ENCODE results near the gene REEP3. TPM values are rescaled to one million over a fixed set of nuclear protein-coding genes. Genes with fewer than 3 reads are reported as not detected.
A peak's percentile ranks its signal among the peaks of the same experiment; 100 is the strongest.
"Not testable (repeated sequence)": the region's sequence is repeated elsewhere in the genome, so short reads cannot be mapped to it uniquely, and the experiment has no call there.

REEP3 gene
- total RNA-seq, 1 experiment from 2014 or later, result 29.9 TPM

GRCh38 chr10:63549810-63550209, 28.6 kb downstream of the REEP3 start:
- DNase-seq (ENCODE audit: low spot score), result no peak

GRCh38 chr10:63553031-63553430, 31.8 kb downstream of the REEP3 start:
- DNase-seq (ENCODE audit: low spot score), result no peak

DNA sequence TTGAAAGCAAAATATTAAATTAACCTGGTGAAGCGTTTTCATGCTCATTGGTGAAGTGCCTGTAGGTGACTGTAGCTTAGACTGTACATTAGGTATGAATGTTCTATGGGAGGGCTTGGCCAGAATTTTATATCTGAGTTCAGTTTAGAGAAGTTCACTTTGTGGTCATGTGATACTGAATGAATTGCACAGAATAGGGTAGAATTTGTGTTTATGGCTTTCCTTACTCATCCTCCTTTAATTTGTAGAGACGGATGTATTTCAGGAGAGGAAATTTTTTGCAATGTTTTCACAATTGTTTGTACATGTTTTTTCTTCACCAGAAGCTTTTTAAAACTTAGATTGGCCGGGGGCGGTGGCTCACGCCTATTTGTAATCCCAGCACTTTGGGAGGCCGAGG, 32.3 kb downstream of the REEP3 start:
- no peak for DNase-seq (ENCODE audit: low spot score)

DNA sequence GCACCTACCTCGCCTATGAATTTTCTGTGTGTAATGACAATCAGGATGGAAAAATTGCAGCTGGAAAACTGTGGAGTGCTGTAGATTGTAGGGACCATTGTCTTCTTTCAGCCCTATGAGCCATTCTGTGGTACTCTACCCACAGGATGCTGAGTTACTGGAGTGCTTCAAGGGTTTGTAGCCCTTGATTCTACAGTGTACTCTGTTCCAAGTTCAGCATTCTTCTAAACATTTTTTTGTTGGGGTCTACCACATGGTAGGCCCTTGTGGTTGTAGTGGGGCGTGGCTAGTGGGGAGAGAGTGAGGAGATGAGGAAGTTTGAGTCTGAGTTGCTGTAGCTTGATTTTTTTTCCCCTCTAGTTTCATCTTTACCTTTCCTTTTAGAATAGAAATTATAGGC, 33.5 kb downstream of the REEP3 start:
- DNase-seq (ENCODE audit: low spot score), result peak; percentile 94

- DNase-seq (ENCODE audit: low spot score), result no peak
Measured at GRCh38 chr10:63555330-63555729, 34.1 kb downstream of the REEP3 start.

DNA sequence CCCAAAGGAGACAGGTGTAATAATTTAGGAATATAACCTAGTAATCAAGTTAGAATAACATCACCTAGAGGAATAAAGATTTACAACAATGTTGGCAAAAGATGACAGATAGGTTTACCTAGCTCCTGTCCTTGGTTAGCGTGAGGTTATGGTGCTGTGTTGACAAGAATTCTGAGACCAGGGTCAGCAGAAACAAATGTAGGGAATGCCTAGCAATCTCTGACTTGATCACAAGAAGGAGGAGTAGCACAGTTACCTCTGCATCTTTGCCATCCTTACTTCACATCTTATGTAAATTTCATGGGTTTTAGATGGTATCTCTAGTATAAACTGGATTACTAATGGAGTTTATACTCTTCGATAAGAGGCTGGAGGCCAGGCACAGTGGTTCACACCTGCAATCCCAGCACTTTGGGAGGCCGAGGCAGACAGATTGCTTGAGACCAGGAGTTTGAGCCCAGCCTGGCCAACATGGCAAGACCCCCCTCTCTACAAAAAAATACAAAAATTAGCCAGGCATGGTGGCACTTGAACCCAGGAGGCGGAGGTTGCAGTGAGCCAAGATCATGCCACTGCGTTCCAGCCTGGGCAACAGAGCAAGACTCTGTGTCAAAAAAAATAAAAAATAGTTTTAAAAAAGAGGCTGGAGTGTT, 37.1 kb downstream of the REEP3 start:
- no peak for DNase-seq (ENCODE audit: low spot score)

GRCh38 chr10:63561341-63561740, 40.1 kb downstream of the REEP3 start:
- no peak for DNase-seq (ENCODE audit: low spot score)

- no peak for DNase-seq (ENCODE audit: low spot score)
Measured at GRCh38 chr10:63562391-63562790, 41.2 kb downstream of the REEP3 start.

DNA sequence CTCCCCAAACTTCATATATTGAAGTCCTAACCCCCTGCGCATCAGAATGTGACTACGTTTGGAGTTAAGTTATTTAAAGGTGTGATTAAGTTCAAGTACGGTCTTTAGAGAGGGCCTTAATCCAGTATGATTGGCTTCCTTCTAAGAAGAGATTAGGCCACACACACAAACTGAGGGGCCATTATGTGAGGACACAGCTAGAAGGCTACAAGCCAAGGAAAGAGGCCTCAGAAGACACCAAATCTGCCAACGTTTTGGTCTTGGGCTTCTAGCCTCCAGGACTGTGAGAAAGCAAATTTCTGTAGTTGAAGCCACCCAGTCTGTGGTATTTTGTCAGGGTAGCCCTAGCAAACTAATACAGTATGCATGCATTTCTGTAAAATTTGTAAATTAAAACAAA, 41.7 kb downstream of the REEP3 start:
- no peak for DNase-seq (ENCODE audit: low spot score)

- no peak for DNase-seq (ENCODE audit: low spot score)
Measured at GRCh38 chr10:63563623-63564022, 42.4 kb downstream of the REEP3 start.

DNA sequence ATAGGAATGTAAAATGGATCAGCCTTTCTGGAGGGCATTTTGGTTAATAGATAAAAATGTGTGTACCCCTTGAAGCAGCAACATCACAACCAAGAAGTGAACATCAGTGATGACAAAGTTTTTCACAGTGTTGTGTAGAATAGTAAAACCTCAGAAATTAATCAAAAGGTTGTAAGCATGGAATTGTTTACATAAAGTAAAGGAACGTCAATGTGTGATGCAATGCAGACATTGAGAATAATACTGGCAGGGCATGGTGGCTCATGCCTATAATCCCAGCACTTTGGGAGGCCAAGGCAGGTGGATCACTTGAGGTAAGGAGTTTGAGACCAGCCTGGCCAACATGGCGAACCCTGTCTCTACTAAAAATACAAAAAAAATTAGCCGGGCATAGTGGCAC, 43.5 kb downstream of the REEP3 start:
- not testable (repeated sequence) for DNase-seq (ENCODE audit: low spot score)

GRCh38 chr10:63573068-63573697, 52.0 kb downstream of the REEP3 start:
- peak; percentile 50 for DNase-seq (ENCODE audit: low spot score)

- DNase-seq (ENCODE audit: low spot score), result no peak
Measured at GRCh38 chr10:63574011-63574410, 52.8 kb downstream of the REEP3 start.

GRCh38 chr10:63576501-63576900, 55.3 kb downstream of the REEP3 start:
- no peak for DNase-seq (ENCODE audit: low spot score)

- DNase-seq (ENCODE audit: low spot score), result no peak
Measured at GRCh38 chr10:63578501-63578900, 57.3 kb downstream of the REEP3 start.

DNA sequence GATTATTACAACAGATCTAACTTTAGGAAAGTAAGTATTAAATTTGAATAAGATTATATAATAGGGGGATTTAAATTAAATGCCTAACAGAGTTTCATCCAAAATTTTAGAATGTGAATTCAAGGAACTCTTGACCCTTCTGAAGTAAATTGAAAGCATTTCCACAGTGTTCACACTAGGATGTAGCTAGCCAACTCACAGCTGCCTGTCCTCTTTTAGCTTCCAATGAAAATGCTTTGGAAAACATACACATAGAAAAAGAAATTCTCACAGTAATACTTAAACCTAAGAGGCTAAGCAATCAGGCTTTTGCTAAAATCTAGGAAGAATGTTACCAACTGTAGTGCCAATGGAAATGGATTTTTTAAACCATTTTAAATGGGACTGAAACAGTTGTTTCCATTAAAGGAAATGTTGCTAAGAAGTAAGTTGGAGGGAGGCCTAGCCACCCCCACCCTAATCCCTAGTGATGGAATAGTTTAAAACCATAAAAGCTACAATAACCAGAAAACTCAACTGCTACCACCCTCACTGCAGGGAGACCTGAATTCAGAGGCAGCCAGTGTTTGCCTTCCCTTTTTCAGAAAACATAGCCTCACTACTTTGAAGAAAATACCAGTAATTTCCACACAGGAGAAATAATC, 58.3 kb downstream of the REEP3 start:
- no peak for DNase-seq (ENCODE audit: low spot score)

GRCh38 chr10:63582690-63583089, 61.5 kb downstream of the REEP3 start:
- DNase-seq (ENCODE audit: low spot score), result no peak

DNA sequence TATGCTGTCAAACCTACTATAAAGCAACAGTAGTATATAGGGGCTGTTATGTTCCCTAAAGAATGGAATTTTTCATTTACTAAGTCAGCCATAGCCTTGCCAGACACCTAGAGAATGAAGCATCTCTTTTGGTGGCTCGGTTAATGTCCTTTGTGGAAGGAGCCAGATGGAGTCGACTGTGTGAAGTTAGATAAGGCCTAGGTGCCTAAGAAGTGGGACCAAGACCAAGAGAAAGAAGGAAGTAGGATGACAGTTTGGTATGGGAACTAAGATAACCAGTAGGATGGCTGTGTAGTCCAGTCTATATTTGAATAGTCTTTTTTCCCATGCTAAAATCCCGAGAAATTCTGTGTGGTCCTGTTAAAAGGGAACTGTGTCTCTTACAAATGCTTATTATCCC, 62.2 kb downstream of the REEP3 start:
- no peak for DNase-seq (ENCODE audit: low spot score)

DNA sequence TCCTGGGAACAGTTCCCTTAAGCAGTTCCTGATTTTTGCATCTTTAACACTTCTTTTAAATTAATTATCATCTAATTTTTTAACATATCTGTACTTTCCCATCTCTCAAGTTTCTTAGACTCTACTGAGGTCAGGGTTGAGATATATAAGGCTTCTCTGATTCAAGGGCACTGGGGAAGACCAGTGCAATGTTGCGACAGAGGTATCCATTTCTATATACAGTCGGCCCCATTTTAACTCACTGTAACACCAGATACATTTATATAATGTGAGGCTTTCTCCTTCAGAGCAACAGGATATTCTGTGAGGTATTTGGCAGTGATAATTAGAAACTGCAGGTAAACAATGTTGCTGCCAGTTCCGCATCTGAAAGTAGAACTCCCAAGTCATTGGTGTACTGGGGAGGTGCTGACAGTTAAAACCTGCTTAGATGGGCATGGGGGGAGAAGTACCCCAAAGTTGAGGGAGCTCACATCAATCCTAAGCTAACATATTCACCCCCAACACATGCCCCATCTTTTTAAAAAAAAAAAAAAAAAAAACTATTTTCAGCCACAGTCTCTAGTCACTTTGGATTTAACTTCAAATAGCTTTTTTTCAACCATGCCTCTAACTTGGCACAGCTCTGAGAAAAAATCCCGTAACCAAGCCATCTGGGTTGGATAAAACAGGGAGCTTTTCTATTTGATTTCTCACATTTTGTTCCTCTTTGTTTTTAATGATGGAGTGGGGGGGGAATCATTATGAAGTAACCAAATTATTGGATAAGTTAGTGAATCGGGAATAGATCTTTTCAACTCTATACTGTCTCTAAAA, 62.9 kb downstream of the REEP3 start:
- DNase-seq (ENCODE audit: low spot score), result no peak

DNA sequence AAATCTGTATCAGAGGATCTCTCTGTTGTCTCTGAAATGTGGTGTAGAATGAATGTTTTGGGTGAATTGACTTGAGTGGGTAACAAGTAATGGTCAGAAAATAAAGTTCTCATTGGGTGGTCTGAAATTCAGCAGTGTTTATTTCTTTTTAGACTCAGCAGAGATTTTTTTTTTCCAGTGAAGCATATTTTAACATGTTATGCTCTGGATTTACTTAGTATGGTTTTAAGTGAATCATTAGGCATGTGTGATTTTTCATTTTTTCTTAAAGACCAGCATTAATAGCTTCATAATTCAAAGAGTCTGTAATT, 63.5 kb downstream of the REEP3 start:
- DNase-seq (ENCODE audit: low spot score), result no peak

DNA sequence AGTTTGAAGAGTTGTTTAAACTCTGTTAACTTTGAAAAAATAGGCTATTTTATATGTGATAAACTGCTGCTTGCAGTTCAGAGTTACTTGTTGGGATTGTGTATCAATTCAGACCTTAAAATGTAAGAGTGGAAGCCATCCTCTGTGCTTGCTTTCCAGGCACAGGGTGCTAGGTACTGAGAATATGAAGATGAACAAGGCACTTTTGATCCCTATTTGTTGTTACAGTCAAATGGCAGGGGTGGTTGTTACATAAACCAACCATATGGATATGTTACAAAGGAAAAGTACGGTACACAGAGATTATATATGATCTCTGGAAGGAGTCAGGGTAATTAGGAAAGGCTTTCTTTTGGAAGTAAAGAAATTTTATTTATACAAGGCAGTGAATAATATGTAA, 63.8 kb downstream of the REEP3 start:
- no peak for DNase-seq (ENCODE audit: low spot score)

DNA sequence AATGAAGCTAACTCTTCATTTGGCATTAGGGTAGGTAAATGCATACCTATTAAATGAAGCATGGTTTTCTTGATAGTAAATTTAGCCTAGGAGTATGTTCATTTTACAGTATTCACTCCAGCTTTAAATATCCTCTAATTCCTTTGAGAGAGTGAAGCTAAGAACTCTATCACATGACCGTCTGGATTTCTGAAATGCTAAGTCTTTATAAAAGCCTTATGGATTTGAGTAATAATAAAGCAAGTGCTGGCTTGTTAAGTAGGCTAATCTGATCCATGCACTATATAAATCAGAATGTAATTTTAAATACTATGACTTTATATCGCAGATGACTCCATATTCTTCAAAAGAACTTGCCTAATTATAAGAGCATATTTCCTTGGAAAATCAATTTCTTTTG, 64.8 kb downstream of the REEP3 start:
- no peak for DNase-seq (ENCODE audit: low spot score)

GRCh38 chr10:63587191-63587590, 66.0 kb downstream of the REEP3 start:
- no peak for DNase-seq (ENCODE audit: low spot score)
